Brain microvascular endothelial cell (primary cell): ENCODE measurements around the gene NDUFV1.
"Not testable (repeated sequence)": the region's sequence is repeated elsewhere in the genome, so short reads cannot be mapped to it uniquely, and the experiment has no call there.

Experiments
- DNase-seq: peaks from one replicate; pipeline ENCODE4 v3.0.0-alpha.2; 2020
- H3K27ac ChIP-seq: fragments of 250-450 bp; sonication (Bioruptor Pico); 2 replicates; pipeline ENCODE4 v1.5.1; 2020; ENCODE audit warnings: mild to moderate bottlenecking, moderate library complexity
- H3K27me3 ChIP-seq: fragments of 250-450 bp; sonication (Bioruptor Pico); replicated peaks from 2 replicates; pipeline ENCODE4 v1.5.1; 2020; ENCODE audit warnings: mild to moderate bottlenecking
- H3K36me3 ChIP-seq: fragments of 250-450 bp; sonication (Bioruptor Pico); replicated peaks from 2 replicates; pipeline ENCODE4 v1.5.1; 2020; ENCODE audit warnings: mild to moderate bottlenecking
- H3K4me3 ChIP-seq: 2 replicates; pipeline ENCODE4 v1.5.1; 2011; ENCODE audit warnings: low read depth, mild to moderate bottlenecking, control low read depth, low read length, moderate library complexity
- in situ Hi-C: cut with HindIII; loops from 2 replicates; pipeline ENCODE4 v1.10.0; 2017; ENCODE audit warnings: low sequenced_read_pairs, low pct_ligation_motif_present
- TF ChIP-seq, protein P1 (sequence below): IDR thresholded peaks from 2 replicates; pipeline ENCODE4 v1.5.1; 2011; ENCODE audit warnings: low read depth, mild to moderate bottlenecking, moderate library complexity, low read length, control low read depth, inconsistent platforms; ENCODE audit errors: missing control alignments

NDUFV1 gene

DNA sequence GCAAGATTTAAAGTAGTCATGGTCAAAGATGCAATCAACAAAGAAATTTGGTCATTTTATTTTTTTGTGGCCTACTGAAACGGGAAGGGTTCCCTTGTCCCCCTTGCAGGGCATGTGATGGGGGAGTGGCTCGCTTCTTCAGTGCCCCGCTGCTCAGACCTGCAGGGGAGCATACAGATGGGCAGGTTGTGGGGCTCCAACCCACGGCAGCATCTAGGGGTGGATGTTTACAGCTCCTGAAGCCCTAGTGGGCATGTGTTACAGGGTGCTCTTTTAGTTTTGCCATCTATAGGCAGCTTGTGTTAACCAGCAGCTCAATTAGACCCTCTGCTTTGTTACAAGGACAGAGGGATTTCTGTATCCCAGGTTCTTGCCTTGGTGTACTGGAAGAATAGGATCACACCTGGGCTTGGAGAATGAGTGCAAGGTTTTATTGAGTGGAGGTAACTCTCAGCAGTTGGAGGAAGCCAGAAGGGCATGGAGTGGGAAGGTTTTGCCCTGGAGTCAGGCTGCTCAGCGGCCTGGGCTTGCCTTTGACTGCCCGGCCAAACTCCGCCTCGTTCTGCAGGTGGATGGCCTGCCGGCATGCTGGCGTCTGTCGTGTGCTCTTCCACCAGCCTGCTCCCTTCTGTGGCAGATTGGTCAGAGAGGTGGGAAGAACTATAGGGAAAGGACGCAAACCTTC lies 13.7 kb upstream of the NDUFV1 start:
- H3K36me3 ChIP-seq, result peaks cover 6% of the 10 kb centered on the region
- H3K27me3 ChIP-seq, result no peaks in the 10 kb centered on the region
- in situ Hi-C loops, result no loop called here
- no peak for DNase-seq
- TF ChIP-seq, protein P1, sequence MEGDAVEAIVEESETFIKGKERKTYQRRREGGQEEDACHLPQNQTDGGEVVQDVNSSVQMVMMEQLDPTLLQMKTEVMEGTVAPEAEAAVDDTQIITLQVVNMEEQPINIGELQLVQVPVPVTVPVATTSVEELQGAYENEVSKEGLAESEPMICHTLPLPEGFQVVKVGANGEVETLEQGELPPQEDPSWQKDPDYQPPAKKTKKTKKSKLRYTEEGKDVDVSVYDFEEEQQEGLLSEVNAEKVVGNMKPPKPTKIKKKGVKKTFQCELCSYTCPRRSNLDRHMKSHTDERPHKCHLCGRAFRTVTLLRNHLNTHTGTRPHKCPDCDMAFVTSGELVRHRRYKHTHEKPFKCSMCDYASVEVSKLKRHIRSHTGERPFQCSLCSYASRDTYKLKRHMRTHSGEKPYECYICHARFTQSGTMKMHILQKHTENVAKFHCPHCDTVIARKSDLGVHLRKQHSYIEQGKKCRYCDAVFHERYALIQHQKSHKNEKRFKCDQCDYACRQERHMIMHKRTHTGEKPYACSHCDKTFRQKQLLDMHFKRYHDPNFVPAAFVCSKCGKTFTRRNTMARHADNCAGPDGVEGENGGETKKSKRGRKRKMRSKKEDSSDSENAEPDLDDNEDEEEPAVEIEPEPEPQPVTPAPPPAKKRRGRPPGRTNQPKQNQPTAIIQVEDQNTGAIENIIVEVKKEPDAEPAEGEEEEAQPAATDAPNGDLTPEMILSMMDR, result no peak
- no peak overlapping the region for H3K4me3 ChIP-seq
- H3K27ac ChIP-seq, result no peak overlapping the region

DNA sequence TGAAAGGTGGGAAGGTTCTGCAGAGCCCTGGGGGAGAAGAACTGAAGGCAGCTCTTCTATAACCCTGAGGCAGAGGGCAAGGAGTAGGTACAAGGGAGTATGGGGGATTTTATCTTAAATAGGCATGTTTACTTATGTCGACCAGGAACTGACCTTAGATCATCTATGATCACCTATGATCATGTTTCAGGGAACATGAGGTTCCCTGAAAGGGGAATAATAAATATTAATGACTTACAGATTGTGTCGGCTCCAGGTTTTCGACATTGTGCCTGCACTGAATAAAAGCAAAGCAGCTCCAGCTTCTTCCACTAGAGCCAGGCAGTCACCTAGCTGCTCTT lies 13.2 kb upstream of the NDUFV1 start:
- Histone ChIP-seq H3K27ac (no peak overlapping the region), H3K36me3 (peaks cover under 1% of the 10 kb centered on the region), H3K4me3 (no peak overlapping the region), H3K27me3 (no peaks in the 10 kb centered on the region)
- TF ChIP-seq, protein P1, result no peak
- in situ Hi-C loops, result no loop called here
- no peak for DNase-seq

DNA sequence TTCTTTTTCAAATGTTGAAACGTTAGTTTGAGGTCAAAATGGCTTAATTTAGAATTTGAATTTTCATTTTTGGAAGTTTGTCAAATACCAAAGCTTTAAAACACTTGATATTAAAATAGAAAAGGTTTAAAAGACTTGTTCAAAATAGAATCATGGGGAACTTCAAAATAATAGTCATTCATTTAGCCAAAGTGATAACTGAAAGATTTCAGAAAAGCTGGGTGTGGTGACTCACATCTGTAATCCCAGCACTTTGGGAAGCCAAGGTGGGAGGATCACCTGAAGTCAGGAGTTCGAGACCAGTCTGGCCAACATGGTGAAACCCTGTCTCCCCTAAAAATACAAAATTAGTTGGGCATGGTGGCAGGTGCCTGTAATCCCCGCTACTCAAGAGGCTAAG lies 12.3 kb upstream of the NDUFV1 start:
- in situ Hi-C loops, result no loop called here
- H3K36me3 ChIP-seq, result no peaks in the 10 kb centered on the region
- H3K27ac ChIP-seq, result no peak overlapping the region
- no peak for DNase-seq
- TF ChIP-seq, protein P1, result no peak
- H3K27me3 ChIP-seq, result no peaks in the 10 kb centered on the region
- no peak overlapping the region for H3K4me3 ChIP-seq

DNA sequence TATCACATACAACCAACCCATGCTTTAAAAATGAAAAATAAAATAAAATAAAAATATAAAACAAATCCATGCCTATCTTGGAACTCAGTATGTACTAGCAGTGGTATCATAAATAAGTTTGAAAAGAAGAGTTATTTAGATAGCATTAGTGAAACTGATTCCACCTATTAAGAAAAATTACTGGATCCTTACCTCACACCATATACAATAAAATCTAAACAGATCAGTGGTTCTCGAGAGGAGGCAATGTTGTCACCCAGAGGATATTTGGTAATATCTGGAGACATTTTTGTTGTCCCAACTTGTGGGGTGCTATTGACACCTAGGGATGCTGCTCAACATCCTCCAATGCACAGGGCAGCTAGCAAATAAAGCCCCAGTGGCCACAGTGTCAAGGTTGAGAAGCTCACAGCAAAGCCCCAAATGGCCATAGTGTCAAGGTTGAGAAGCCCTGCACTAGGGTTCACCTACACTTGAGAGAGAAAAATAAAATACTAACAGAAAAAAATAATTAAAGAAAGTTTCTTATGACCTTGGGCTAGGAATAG lies 9.9 kb upstream of the NDUFV1 start:
- TF ChIP-seq, protein P1, result no peak
- peaks cover 2% of the 10 kb centered on the region for H3K27me3 ChIP-seq

DNA sequence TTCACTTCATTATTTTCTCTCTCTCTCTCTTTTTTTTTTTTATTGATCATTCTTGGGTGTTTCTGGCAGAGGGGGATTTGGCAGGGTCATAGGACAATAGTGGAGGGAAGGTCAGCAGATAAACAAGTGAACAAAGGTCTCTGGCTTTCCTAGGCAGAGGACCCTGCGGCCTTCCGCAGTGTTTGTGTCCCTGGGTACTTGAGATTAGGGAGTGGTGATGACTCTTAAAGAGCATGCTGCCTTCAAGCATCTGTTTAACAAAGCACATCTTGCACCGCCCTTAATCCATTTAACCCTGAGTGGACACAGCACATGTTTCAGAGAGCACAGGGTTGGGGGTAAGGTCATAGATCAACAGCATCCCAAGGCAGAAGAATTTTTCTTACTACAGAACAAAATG lies 9.3 kb upstream of the NDUFV1 start:
- H3K27ac ChIP-seq, in situ Hi-C loops, H3K36me3 ChIP-seq, H3K27me3 ChIP-seq, H3K4me3 ChIP-seq, DNase-seq: not testable (repeated sequence)

More for the DNA sequence above, 9.9 kb upstream of the NDUFV1 start:
- no peaks in the 10 kb centered on the region for H3K36me3 ChIP-seq
- no peak overlapping the region for H3K4me3 ChIP-seq
- no peak for DNase-seq
- in situ Hi-C loops, result no loop called here
- no peak overlapping the region for H3K27ac ChIP-seq

DNA sequence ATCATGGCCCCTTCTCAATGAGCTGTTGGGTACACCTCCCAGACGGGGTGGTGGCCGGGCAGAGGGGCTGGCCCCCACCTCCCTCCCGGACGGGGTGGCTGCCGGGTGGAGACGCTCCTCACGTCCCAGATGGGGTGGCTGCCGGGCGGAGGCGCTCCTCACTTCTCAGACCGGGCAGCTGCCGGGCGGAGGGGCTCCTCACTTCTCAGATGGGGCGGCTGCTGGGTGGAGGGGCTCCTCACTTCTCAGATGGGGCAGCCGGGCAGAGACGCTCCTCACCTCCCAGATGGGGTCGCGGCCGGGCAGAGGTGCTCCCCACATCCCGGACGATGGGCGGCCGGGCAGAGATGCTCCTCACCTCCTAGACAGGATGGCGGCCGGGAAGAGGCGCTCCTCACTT lies 8.8 kb upstream of the NDUFV1 start:
- H3K27me3 ChIP-seq, in situ Hi-C loops, H3K4me3 ChIP-seq, H3K36me3 ChIP-seq, DNase-seq, H3K27ac ChIP-seq: not testable (repeated sequence)

DNA sequence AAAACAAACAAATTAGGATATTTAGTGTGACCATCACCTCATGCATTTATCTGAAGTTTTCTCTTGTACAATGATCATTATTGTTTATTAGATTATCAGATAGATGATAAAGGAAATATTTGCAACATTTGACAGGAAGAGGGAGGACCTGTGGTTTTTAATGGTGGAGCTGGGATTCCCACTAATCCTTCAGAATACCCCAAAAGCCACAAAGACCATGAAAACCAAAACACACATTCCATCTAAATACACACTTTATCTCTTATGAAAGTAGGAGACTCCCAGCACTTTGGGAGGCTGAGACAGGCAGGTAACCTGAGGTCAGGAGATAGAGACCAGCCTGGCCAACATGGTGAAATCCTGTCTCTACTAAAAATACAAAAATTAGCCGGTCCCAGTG lies 7.6 kb upstream of the NDUFV1 start:
- H3K27me3 ChIP-seq, result peaks cover 2% of the 10 kb centered on the region
- H3K27ac ChIP-seq, result no peak overlapping the region
- no peak for DNase-seq
- no peak overlapping the region for H3K4me3 ChIP-seq
- H3K36me3 ChIP-seq, result no peaks in the 10 kb centered on the region
- in situ Hi-C loops, result no loop called here
- TF ChIP-seq, protein P1, result no peak
